SK-N-SH treated with all-trans-retinoic acid at 6 μM for 48 hours (cell line): ENCODE measurements around the gene ETS1.

Experiments
- ARNTL ChIP-seq: fragments of 450-650 bp; formaldehyde crosslinking; IDR thresholded peaks from 2 replicates; pipeline ENCODE4 v1.5.0; 2020; ENCODE audit warnings: low read depth, mild to moderate bottlenecking, moderate library complexity, borderline replicate concordance
- OSR1 ChIP-seq: fragments of 250-450 bp; sonication (Bioruptor Pico); IDR thresholded peaks from 2 replicates; pipeline ENCODE4 v1.8.0; 2022; ENCODE audit warnings: moderate library complexity, mild to moderate bottlenecking, inconsistent platforms
- PPARA ChIP-seq: fragments of 250-450 bp; sonication (Bioruptor Pico); IDR thresholded peaks from 2 replicates; pipeline ENCODE4 v1.5.0; 2020; ENCODE audit warnings: mild to moderate bottlenecking, borderline replicate concordance
- SNAI2 ChIP-seq: fragments of 250-450 bp; sonication (Bioruptor Pico); IDR thresholded peaks from 2 replicates; pipeline ENCODE4 v1.5.0; 2020; ENCODE audit warnings: mild to moderate bottlenecking, moderate library complexity
- ZFP30 ChIP-seq: fragments of 450-650 bp; formaldehyde crosslinking; IDR thresholded peaks from 2 replicates; pipeline ENCODE4 v1.5.0; 2022; ENCODE audit warnings: mild to moderate bottlenecking, moderate library complexity
- TF ChIP-seq, protein P1 (sequence below): fragments of 250-450 bp; sonication (Bioruptor Pico); IDR thresholded peaks from 2 replicates; pipeline ENCODE4 v1.8.0; 2020; ENCODE audit warnings: mild to moderate bottlenecking, moderate library complexity, borderline replicate concordance

DNA sequence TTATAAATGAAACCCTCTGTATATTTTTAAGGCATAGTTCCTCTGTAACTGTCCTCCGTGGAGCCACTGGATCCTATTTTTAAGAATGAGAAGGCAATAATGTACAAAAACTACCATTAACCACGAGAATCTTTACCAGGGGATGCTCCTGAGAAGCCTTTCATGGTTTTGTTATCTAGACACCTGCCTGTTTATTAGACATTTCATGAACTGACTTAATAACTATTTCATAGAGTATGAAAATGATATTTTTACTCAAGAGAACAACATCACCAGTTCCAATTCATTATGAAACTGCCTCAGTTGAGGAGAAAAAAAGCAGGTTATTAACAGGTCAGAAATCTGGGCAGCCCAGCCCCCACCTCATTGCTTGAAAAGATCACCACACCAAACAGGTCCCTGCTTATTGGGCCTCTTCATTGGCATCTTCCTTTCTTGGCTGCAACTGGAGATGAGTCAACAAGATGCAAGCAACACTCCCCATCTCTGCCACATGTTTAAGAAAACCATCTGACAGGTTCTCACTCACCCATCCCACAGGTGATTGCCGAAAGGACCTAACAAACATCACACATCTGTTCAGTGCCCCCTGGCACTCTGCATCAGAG lies 27.8 kb downstream of the ETS1 start:
- TF ChIP-seq PPARA (CRISPR knock-in tag) = no peak
- TF ChIP-seq, protein P1, sequence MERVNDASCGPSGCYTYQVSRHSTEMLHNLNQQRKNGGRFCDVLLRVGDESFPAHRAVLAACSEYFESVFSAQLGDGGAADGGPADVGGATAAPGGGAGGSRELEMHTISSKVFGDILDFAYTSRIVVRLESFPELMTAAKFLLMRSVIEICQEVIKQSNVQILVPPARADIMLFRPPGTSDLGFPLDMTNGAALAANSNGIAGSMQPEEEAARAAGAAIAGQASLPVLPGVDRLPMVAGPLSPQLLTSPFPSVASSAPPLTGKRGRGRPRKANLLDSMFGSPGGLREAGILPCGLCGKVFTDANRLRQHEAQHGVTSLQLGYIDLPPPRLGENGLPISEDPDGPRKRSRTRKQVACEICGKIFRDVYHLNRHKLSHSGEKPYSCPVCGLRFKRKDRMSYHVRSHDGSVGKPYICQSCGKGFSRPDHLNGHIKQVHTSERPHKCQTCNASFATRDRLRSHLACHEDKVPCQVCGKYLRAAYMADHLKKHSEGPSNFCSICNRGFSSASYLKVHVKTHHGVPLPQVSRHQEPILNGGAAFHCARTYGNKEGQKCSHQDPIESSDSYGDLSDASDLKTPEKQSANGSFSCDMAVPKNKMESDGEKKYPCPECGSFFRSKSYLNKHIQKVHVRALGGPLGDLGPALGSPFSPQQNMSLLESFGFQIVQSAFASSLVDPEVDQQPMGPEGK (CRISPR knock-in tag) = no peak
- TF ChIP-seq ZFP30 (CRISPR knock-in tag) = no peak
- no peak for TF ChIP-seq SNAI2 (CRISPR knock-in tag)
- TF ChIP-seq ARNTL (CRISPR knock-in tag) = no peak
- TF ChIP-seq OSR1 (CRISPR knock-in tag) = no peak
